D721Med (cell line): ENCODE measurements around the gene LPP.

ENCODE experiments used
- DNase-seq: peaks from one replicate; pipeline ENCODE4 v3.0.0; 2011; ENCODE audit warnings: low spot score; ENCODE audit not compliant: insufficient read length
- FAIRE-seq: peaks from 2 replicates; lab custom pipeline; 2011; peaks lifted over from hg19 to GRCh38; lab: Jason Lieb, UNC
- TF ChIP-seq, protein P1 (sequence below): IDR thresholded peaks from 2 replicates; pipeline ENCODE4 v1.5.1; 2012; ENCODE audit warnings: mild to moderate bottlenecking, control low read depth; ENCODE audit not compliant: insufficient read depth; ENCODE audit errors: missing control alignments

Gene LPP

DNA sequence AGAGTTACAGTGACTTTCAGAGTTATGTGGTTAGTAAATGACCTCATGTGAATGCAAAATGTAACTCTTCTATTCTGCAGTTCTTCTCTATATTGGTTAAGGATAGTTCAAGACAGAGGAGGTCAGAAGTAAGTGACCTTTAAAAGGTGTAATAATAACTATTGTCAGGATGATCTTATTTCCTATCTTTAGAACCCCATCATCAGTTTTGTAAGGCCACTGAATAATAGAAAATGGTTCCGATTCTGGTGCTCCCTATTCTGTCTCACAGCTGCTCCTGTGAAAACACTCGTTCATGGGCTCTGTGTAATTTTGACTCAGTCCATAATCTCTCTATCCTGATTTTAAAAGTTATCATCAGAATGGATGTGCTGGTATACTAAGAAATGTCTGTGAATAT lies 463.3 kb downstream of the LPP start:
- TF ChIP-seq, protein P1, sequence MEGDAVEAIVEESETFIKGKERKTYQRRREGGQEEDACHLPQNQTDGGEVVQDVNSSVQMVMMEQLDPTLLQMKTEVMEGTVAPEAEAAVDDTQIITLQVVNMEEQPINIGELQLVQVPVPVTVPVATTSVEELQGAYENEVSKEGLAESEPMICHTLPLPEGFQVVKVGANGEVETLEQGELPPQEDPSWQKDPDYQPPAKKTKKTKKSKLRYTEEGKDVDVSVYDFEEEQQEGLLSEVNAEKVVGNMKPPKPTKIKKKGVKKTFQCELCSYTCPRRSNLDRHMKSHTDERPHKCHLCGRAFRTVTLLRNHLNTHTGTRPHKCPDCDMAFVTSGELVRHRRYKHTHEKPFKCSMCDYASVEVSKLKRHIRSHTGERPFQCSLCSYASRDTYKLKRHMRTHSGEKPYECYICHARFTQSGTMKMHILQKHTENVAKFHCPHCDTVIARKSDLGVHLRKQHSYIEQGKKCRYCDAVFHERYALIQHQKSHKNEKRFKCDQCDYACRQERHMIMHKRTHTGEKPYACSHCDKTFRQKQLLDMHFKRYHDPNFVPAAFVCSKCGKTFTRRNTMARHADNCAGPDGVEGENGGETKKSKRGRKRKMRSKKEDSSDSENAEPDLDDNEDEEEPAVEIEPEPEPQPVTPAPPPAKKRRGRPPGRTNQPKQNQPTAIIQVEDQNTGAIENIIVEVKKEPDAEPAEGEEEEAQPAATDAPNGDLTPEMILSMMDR: no peak

DNA sequence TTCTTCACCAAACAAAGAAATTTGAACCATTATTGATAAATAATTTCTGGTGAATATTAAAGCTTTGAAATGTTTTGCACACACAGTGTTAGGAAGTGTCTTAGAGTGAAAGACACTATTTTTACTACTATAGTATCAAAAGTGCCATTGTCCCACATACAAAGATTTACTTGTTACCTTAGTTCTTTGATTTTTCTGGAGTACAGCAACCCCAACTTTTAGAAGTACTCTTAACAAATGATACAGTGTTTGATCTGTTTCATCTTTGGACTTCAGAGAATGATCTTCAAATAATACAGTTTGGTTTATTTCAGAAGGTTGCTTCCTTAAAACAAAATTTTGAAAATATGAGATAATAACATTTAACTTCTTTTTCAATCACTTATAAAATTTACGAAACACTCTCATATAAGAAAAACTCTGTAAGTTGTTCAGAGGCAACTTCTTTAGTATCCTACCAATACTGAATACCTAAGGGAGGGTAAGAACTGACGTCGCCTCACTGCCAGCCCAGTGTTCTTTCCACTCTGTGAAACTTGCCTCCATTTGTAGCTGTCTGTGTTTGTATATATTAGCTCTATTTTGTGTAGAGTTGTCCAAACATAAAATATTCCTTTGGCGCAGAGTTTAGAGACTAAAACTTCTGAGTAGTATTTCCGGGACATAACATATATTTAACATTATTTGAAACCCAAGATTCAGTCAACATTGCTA lies 464.2 kb downstream of the LPP start:
- no peak for FAIRE-seq
- no peak for DNase-seq
- TF ChIP-seq, protein P1: no peak

More for the DNA sequence above, 463.3 kb downstream of the LPP start:
- DNase-seq: no peak
- no peak for FAIRE-seq

DNA sequence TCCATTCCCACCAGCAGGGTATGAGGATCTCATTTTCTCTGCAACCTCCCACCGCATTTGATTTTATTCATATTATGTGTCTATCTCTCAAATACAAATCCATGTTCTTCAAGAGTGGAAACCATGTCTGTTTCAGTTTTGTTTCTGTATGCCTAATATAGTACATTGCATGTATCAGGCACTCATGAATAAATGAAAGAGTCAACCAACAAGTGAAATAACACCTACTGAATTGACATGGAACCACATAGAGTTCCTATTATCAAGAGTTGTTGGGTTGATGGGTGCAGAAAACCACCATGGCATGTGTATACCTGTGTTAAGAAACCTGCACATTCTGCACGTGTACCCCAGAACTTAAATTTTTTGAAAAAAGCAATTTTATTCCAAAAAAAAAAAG lies 466.8 kb downstream of the LPP start:
- TF ChIP-seq, protein P1: no peak
- FAIRE-seq (no peak), DNase-seq (no peak)

DNA sequence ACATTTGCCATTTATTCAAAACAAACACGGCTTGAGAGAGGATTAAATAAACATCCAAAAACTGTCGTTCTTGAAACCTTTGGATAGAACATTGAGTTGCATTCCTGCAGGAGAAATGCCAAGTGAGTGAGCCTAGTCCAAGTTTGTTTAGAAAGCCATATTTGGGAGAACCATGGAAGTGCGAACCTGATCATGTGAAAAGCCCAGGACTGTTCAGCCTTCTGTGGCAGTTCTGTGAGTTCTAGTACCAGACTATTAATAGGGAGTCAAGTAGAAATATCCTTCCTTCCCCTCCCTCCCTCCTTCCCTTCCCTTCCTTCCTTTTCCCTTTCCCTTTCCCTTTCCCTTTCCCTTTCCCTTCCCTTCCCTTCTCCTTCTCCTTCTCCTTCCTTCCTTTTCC lies 470.4 kb downstream of the LPP start:
- DNase-seq (no peak), FAIRE-seq (no peak)
- TF ChIP-seq, protein P1: no peak

DNA sequence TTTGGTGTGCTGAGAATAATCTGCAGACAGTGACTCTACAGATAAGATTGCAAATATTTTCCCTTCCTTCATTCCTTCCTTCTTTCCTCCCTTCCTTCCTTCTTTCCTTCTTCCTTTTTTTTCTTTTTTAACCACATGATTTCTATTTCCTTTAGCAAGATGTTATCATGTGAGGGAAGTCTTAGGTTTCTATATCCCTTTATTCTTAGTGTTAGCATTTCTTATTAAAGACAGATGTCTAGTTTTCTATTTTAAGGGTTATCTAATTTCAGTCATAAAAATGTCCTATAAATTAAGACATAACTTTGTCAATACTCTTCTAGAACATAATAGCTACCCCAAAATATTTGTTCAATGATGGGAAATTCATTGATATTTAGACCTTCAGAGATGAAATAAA lies 470.9 kb downstream of the LPP start:
- no peak for FAIRE-seq
- TF ChIP-seq, protein P1: no peak

DNA sequence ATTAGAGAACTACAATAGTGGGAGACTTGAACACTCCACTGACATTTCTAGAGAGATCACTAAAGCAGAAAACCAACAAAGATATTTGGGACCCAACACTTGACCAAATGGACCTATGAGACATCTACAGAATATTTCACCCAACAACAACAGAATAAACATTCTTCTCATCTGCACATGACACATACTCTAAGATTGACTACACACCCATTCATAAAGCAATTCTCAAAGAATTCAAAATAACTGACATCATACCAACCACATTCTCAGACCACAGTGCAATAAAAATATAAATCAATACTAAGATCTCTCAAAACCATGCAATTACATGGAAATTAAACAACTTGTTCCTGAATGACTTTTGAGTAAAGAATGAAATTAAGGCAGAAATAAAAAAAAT lies 473.7 kb downstream of the LPP start:
- DNase-seq (no peak), FAIRE-seq (no peak)
- TF ChIP-seq, protein P1: no peak

More for the DNA sequence above, 470.9 kb downstream of the LPP start:
- DNase-seq: no peak

DNA sequence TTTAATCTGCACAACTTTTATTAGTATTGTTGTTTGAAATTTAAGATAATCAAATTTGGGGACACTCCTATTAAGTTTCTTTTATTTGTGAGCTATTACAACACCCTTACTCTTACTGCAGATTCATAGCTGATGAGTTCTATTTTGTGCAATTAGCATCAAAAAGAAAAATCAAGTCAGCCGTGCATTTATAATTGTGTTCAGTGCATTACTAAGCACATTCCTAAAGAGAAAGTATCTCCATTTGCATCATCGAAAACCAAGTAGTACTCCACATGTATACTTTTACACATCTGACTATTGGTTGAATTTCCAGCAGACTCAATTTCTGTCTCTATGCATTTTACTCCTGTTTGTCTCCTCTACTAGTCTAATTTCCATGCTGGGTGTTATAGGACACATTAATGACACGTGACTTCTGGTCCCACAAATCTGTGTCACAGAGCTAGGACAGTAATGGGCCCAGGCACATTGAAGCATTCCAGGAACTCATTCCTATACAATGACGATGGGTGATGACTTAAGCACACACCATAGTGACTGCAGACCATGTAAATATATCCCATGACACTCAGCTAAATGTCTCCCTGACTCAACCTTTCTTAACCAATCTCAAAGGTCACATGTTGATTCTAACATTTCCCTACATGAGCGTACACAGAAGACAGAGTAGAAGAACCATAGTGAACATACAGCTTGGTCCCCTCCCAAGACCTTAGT lies 477.5 kb downstream of the LPP start:
- TF ChIP-seq, protein P1: no peak
- no peak for FAIRE-seq
- no peak for DNase-seq
